HEK293 (cell line): ENCODE results near the gene MTLN.

Experiments
- CTCF ChIA-PET: fragments of 350-600 bp; formaldehyde crosslinking; extraction: SDS; loops from one replicate; lab custom pipeline; 2021; ENCODE audit warnings: antibody characterized with exemption; lab: Yijun Ruan, JAX
- POLR2A ChIA-PET: fragments of 300-600 bp; formaldehyde crosslinking; extraction: SDS; loops from one replicate; lab custom pipeline; 2020; ENCODE audit warnings: antibody characterized with exemption, inconsistent platforms; lab: Yijun Ruan, JAX
- H3K27ac ChIP-seq: fragments of 200-500 bp; sonication (Bioruptor generic); 2 replicates; pipeline ENCODE4 v1.5.1; 2014; ENCODE audit warnings: low read depth, low read length, control low read depth, inconsistent platforms; ENCODE audit errors: extremely low read depth
- H3K36me3 ChIP-seq, 2 experiments: fragments of 200-500 bp in 1 of 2; sonication (Bioruptor generic) in 1 of 2; 1 replicate in 1 of 2; 2 replicates in 1 of 2; pipeline ENCODE4 v1.5.1; 2014 to 2017; ENCODE audit warnings: inconsistent platforms in 2 of 2, low read length in 2 of 2; ENCODE audit not compliant: control insufficient read depth in 2 of 2, insufficient read depth in 1 of 2
- H3K4me1 ChIP-seq: fragments of 200-500 bp; sonication (Bioruptor generic); 2 replicates; pipeline ENCODE4 v1.5.1; 2014; ENCODE audit warnings: mild to moderate bottlenecking, low read length, inconsistent platforms; ENCODE audit not compliant: control insufficient read depth, insufficient read depth
- H3K4me3 ChIP-seq: 2 replicates; pipeline ENCODE4 v1.5.1; 2011; ENCODE audit warnings: low read depth, mild to moderate bottlenecking, control low read depth, low read length, moderate library complexity
- H3K9me3 ChIP-seq: fragments of 200-500 bp; sonication (Bioruptor generic); 2 replicates; pipeline ENCODE4 v1.5.1; 2014; ENCODE audit warnings: low read depth, low read length, inconsistent platforms; ENCODE audit not compliant: control insufficient read depth, insufficient read depth
- BCL11B ChIP-seq: fragments of 450-650 bp; formaldehyde crosslinking; IDR thresholded peaks from 2 replicates; pipeline ENCODE4 v1.5.1; 2016; ENCODE audit warnings: low read depth, missing biosample characterization, missing genetic modification characterization
- HIC1 ChIP-seq: fragments of 450-650 bp; formaldehyde crosslinking; IDR thresholded peaks from 2 replicates; pipeline ENCODE4 v1.5.1; 2016; ENCODE audit warnings: missing biosample characterization, missing genetic modification characterization
- HOXD13 ChIP-seq: sonication (generic); formaldehyde crosslinking; IDR thresholded peaks from 2 replicates; pipeline ENCODE4 v1.8.0; 2022; ENCODE audit warnings: missing genetic modification reagents, borderline replicate concordance
- IKZF3 ChIP-seq: fragments of 450-650 bp; IDR thresholded peaks from 2 replicates; pipeline ENCODE4 v1.5.0; 2018; ENCODE audit warnings: missing biosample characterization, mild to moderate bottlenecking, missing genetic modification characterization, moderate library complexity
- KLF1 ChIP-seq: fragments of 450-650 bp; formaldehyde crosslinking; IDR thresholded peaks from 2 replicates; pipeline ENCODE4 v1.5.1; 2016; ENCODE audit warnings: missing biosample characterization, missing genetic modification characterization
- PRDM4 ChIP-seq: fragments of 450-650 bp; formaldehyde crosslinking; IDR thresholded peaks from 2 replicates; pipeline ENCODE4 v1.5.1; 2017; ENCODE audit warnings: missing biosample characterization, missing genetic modification characterization
- RBAK ChIP-seq: fragments of 450-650 bp; formaldehyde crosslinking; IDR thresholded peaks from 2 replicates; pipeline ENCODE4 v1.5.1; 2016; ENCODE audit warnings: missing biosample characterization, missing genetic modification characterization
- REST ChIP-seq: fragments of 450-650 bp; formaldehyde crosslinking; IDR thresholded peaks from 2 replicates; pipeline ENCODE4 v1.5.1; 2016; ENCODE audit warnings: missing biosample characterization, missing genetic modification characterization
- ZBTB26 ChIP-seq: fragments of 450-650 bp; formaldehyde crosslinking; optimal IDR thresholded peaks from 2 replicates; pipeline ENCODE3; 2016; ENCODE audit warnings: missing biosample characterization, mild to moderate bottlenecking, missing genetic modification characterization
- ZBTB7A ChIP-seq: fragments of 450-650 bp; formaldehyde crosslinking; IDR thresholded peaks from 2 replicates; pipeline ENCODE4 v1.5.1; 2016; ENCODE audit warnings: low read depth, missing biosample characterization, missing genetic modification characterization
- ZBTB8A ChIP-seq: fragments of 450-650 bp; formaldehyde crosslinking; IDR thresholded peaks from 2 replicates; pipeline ENCODE4 v1.5.1; 2016; ENCODE audit warnings: missing biosample characterization, missing genetic modification characterization
- ZFP3 ChIP-seq: fragments of 450-650 bp; formaldehyde crosslinking; IDR thresholded peaks from 2 replicates; pipeline ENCODE4 v1.5.1; 2016; ENCODE audit warnings: low read depth, missing biosample characterization, missing genetic modification characterization
- ZNF121 ChIP-seq: fragments of 450-650 bp; formaldehyde crosslinking; IDR thresholded peaks from 2 replicates; pipeline ENCODE4 v1.5.1; 2016; ENCODE audit warnings: missing biosample characterization, missing genetic modification characterization
- ZNF221 ChIP-seq: fragments of 450-650 bp; formaldehyde crosslinking; IDR thresholded peaks from 2 replicates; pipeline ENCODE4 v1.5.1; 2017; ENCODE audit warnings: missing biosample characterization, missing genetic modification characterization, borderline replicate concordance
- ZNF223 ChIP-seq: fragments of 450-650 bp; formaldehyde crosslinking; IDR thresholded peaks from 2 replicates; pipeline ENCODE4 v1.5.1; 2016; ENCODE audit warnings: missing biosample characterization, missing genetic modification characterization
- ZNF302 ChIP-seq: fragments of 450-650 bp; formaldehyde crosslinking; IDR thresholded peaks from 2 replicates; pipeline ENCODE4 v1.5.1; 2016; ENCODE audit warnings: missing biosample characterization, missing genetic modification characterization, low read depth
- ZNF449 ChIP-seq: fragments of 450-650 bp; formaldehyde crosslinking; IDR thresholded peaks from 2 replicates; pipeline ENCODE4 v1.5.1; 2017; ENCODE audit warnings: missing biosample characterization, mild to moderate bottlenecking, missing genetic modification characterization, moderate library complexity
- ZNF510 ChIP-seq: fragments of 450-650 bp; formaldehyde crosslinking; IDR thresholded peaks from 2 replicates; pipeline ENCODE4 v1.5.1; 2018; ENCODE audit warnings: mild to moderate bottlenecking, missing genetic modification characterization, missing biosample characterization; ENCODE audit not compliant: insufficient replicate concordance
- ZNF610 ChIP-seq: fragments of 450-650 bp; formaldehyde crosslinking; IDR thresholded peaks from 2 replicates; pipeline ENCODE4 v1.5.1; 2016; ENCODE audit warnings: missing biosample characterization, missing genetic modification characterization, borderline replicate concordance
- ZNF629 ChIP-seq: fragments of 450-650 bp; formaldehyde crosslinking; IDR thresholded peaks from 2 replicates; pipeline ENCODE4 v1.5.1; 2017; ENCODE audit warnings: missing biosample characterization, missing genetic modification characterization
- ZNF645 ChIP-seq: fragments of 450-650 bp; formaldehyde crosslinking; IDR thresholded peaks from 2 replicates; pipeline ENCODE4; 2016; ENCODE audit warnings: missing biosample characterization, missing genetic modification characterization
- ZNF768 ChIP-seq: fragments of 450-650 bp; formaldehyde crosslinking; IDR thresholded peaks from 2 replicates; pipeline ENCODE4 v1.5.1; 2018; ENCODE audit warnings: missing biosample characterization, mild to moderate bottlenecking, missing genetic modification characterization
- ZNF837 ChIP-seq: fragments of 450-650 bp; formaldehyde crosslinking; IDR thresholded peaks from 2 replicates; pipeline ENCODE4 v1.5.1; 2016; ENCODE audit warnings: missing biosample characterization, missing genetic modification characterization

The MTLN gene

GRCh38 chr2:110215566-110216158 lies 3.3 kb upstream of the MTLN start:
- no peak for TF ChIP-seq ZNF302
- no peak for TF ChIP-seq ZBTB7A (tag by site-specific recombination)
- TF ChIP-seq ZNF768 (tag by site-specific recombination), result no peak
- no peak for TF ChIP-seq REST (tag by site-specific recombination)
- TF ChIP-seq ZNF837 (tag by site-specific recombination), result no peak
- TF ChIP-seq ZNF645 (tag by site-specific recombination), result no peak
- no peak for TF ChIP-seq ZNF121 (tag by site-specific recombination)
- no peak for TF ChIP-seq ZNF629 (tag by site-specific recombination)
- TF ChIP-seq ZBTB26, result no peak
- TF ChIP-seq KLF1 (tag by site-specific recombination), result no peak
- no peak for TF ChIP-seq RBAK
- TF ChIP-seq BCL11B (tag by site-specific recombination), result no peak
- no peak for TF ChIP-seq ZNF610 (tag by site-specific recombination)
- TF ChIP-seq IKZF3 (tag by site-specific recombination), result no peak
- no peak for TF ChIP-seq ZFP3
- TF ChIP-seq, all 188 proteins: peak for 0
- Histone ChIP-seq H3K4me3 (no peak overlapping the region), H3K9me3 (no peaks in the 10 kb centered on the region), H3K27ac (no peak overlapping the region), H3K36me3 (peaks cover 0 to 5% of the 10 kb centered on the region in 2 experiments; a peak in 1 of 3 replicates), H3K4me1 (no peaks in the 10 kb centered on the region)
- ChIA-PET CTCF (no interaction called here), POLR2A (no interaction called here)

GRCh38 chr2:110215091-110215490 lies 2.7 kb upstream of the MTLN start:
- CTCF ChIA-PET, result no interaction called here
- H3K4me1 ChIP-seq, result no peaks in the 10 kb centered on the region
- no peak overlapping the region for H3K27ac ChIP-seq
- POLR2A ChIA-PET, result no interaction called here
- no peak overlapping the region for H3K4me3 ChIP-seq
- peaks cover 0 to 9% of the 10 kb centered on the region in 2 experiments; a peak in 1 of 3 replicates for H3K36me3 ChIP-seq
- no peaks in the 10 kb centered on the region for H3K9me3 ChIP-seq
- TF ChIP-seq ZNF449 (tag by site-specific recombination), result no peak
- TF ChIP-seq ZBTB8A, result no peak
- no peak for TF ChIP-seq HOXD13 (CRISPR knock-in tag)
- TF ChIP-seq ZNF510, result no peak
- no peak for TF ChIP-seq ZNF223
- TF ChIP-seq HIC1 (tag by site-specific recombination), result no peak
- no peak for TF ChIP-seq PRDM4
- TF ChIP-seq ZNF221, result no peak
